Liver (tissue), 9 donors: Measurements from ENCODE around the gene HS1BP3. TPM values are rescaled to one million over a fixed set of nuclear protein-coding genes. Genes with fewer than 3 reads are reported as not detected.

Source experiments
- DNase-seq: peaks from one replicate; pipeline ENCODE4 v3.0.0-alpha.2; 2017; ENCODE audit warnings: low spot score
- H3K27ac ChIP-seq, 2 donors: one replicate each; pipeline ENCODE4 v1.7.0; 2013; ENCODE audit warnings: inconsistent platforms in 2 of 2, low read length in 2 of 2, control low read depth in 1 of 2, low read depth in 1 of 2, mild to moderate bottlenecking in 1 of 2
- H3K27me3 ChIP-seq, 4 donors: one replicate each; pipeline versions ENCODE4 v1.6.1 to v1.7.0; 2013; ENCODE audit warnings: low read length in 3 of 4, inconsistent platforms in 1 of 4, mild to moderate bottlenecking in 1 of 4, moderate library complexity in 1 of 4; ENCODE audit not compliant: control insufficient read depth in 4 of 4, insufficient read depth in 4 of 4
- H3K36me3 ChIP-seq, 4 donors: one replicate each; pipeline versions ENCODE4 v1.6.1 to v1.7.0; 2013; ENCODE audit warnings: low read length in 3 of 4, mild to moderate bottlenecking in 3 of 4, low read depth in 1 of 4, moderate library complexity in 1 of 4; ENCODE audit not compliant: control insufficient read depth in 4 of 4, insufficient read depth in 3 of 4
- H3K4me1 ChIP-seq, 4 donors: one replicate each; pipeline versions ENCODE4 v1.6.1 to v1.7.0; 2013; ENCODE audit warnings: low read length in 3 of 4, mild to moderate bottlenecking in 3 of 4, moderate library complexity in 1 of 4; ENCODE audit not compliant: control insufficient read depth in 4 of 4, insufficient read depth in 4 of 4
- H3K4me3 ChIP-seq, 3 donors: one replicate each; pipeline versions ENCODE4 v1.6.1 to v1.7.0; 2013; ENCODE audit warnings: low read length in 3 of 3, control low read depth in 1 of 3, low read depth in 1 of 3, mild to moderate bottlenecking in 1 of 3
- H3K9ac ChIP-seq, 2 donors: one replicate each; pipeline ENCODE4 v1.7.0; 2013; ENCODE audit warnings: low read length in 2 of 2, mild to moderate bottlenecking in 2 of 2, moderate library complexity in 2 of 2, control low read depth in 1 of 2, low read depth in 1 of 2
- H3K9me3 ChIP-seq, 4 donors: one replicate each; pipeline versions ENCODE4 v1.6.1 to v1.7.0; 2013; ENCODE audit warnings: low read length in 3 of 4; ENCODE audit not compliant: control insufficient read depth in 4 of 4
- ATF3 ChIP-seq: IDR thresholded peaks from 2 replicates; pipeline ENCODE4 v1.6.1; 2016; ENCODE audit warnings: antibody characterized with exemption
- CTCF ChIP-seq: fragments of 150-350 bp; IDR thresholded peaks from 2 replicates; pipeline ENCODE4 v1.5.1; 2017; ENCODE audit warnings: improper control_type of control experiment, low read depth, low read length; ENCODE audit not compliant: missing input control
- EGR1 ChIP-seq, 2 donors: IDR thresholded peaks; 2 replicates each; pipeline ENCODE4 v1.6.1; 2016 to 2018; ENCODE audit warnings: antibody characterized with exemption in 2 of 2, low read depth in 2 of 2
- FOXA1 ChIP-seq: IDR thresholded peaks from 2 replicates; pipeline ENCODE4 v1.6.1; 2016; ENCODE audit warnings: antibody characterized with exemption
- FOXA2 ChIP-seq: IDR thresholded peaks from 2 replicates; pipeline ENCODE4 v1.6.1; 2016; ENCODE audit warnings: antibody characterized with exemption
- GABPA ChIP-seq, 2 donors: IDR thresholded peaks in 1 of 2; conservative IDR thresholded peaks in 1 of 2; 2 replicates each; pipeline ENCODE4 v1.6.1; 2016; ENCODE audit warnings: antibody characterized with exemption in 2 of 2, mild to moderate bottlenecking in 1 of 2, moderate library complexity in 1 of 2
- HNF4A ChIP-seq, 2 donors: conservative IDR thresholded peaks; 2 replicates each; pipeline ENCODE4 v1.6.1; 2016; ENCODE audit warnings: antibody characterized with exemption in 2 of 2, mild to moderate bottlenecking in 2 of 2
- HNF4G ChIP-seq: IDR thresholded peaks from 2 replicates; pipeline ENCODE4 v1.6.1; 2016; ENCODE audit warnings: antibody characterized with exemption
- JUND ChIP-seq, 2 donors: IDR thresholded peaks; 2 replicates each; pipeline ENCODE4 v1.6.1; 2016; ENCODE audit warnings: antibody characterized with exemption in 2 of 2
- MAX ChIP-seq: IDR thresholded peaks from 2 replicates; pipeline ENCODE4 v1.6.1; 2016; ENCODE audit warnings: antibody characterized with exemption
- NR2F2 ChIP-seq: IDR thresholded peaks from 2 replicates; pipeline ENCODE4 v1.6.1; 2016; ENCODE audit warnings: antibody characterized with exemption
- RAD21 ChIP-seq, 2 donors: IDR thresholded peaks; 2 replicates each; pipeline ENCODE4 v1.6.1; 2016; ENCODE audit warnings: antibody characterized with exemption in 2 of 2, mild to moderate bottlenecking in 2 of 2
- REST ChIP-seq: IDR thresholded peaks from 2 replicates; pipeline ENCODE4 v1.6.1; 2016; ENCODE audit warnings: antibody characterized with exemption, mild to moderate bottlenecking
- RXRA ChIP-seq, 2 donors: IDR thresholded peaks; 2 replicates each; pipeline ENCODE4 v1.6.1; 2017 to 2018; ENCODE audit warnings: antibody characterized with exemption in 2 of 2, mild to moderate bottlenecking in 1 of 2
- SP1 ChIP-seq: IDR thresholded peaks from 2 replicates; pipeline ENCODE4 v1.6.1; 2018; ENCODE audit warnings: antibody characterized with exemption, mild to moderate bottlenecking
- YY1 ChIP-seq: IDR thresholded peaks from 2 replicates; pipeline ENCODE4 v1.6.1; 2016; ENCODE audit warnings: antibody characterized with exemption, mild to moderate bottlenecking
- ZBTB33 ChIP-seq: IDR thresholded peaks from 2 replicates; pipeline ENCODE4 v1.6.1; 2016; ENCODE audit warnings: antibody characterized with exemption
- WGBS: extraction: QIAGEN DNeasy Blood & Tissue Kit; methylation state at CpG from one replicate; pipeline ENCODE4 v1.1.7; 2013; 5-methylcytosine and 5-hydroxymethylcytosine counted together
- polyA plus RNA-seq, 2 donors: library from polyadenylated mRNA; stranded (reverse) in 1 of 2; unstranded in 1 of 2; fragments of 200-250 nt in 1 of 2; fragments of >200 nt in 1 of 2; fragmentation: Nextera tagmentation in 1 of 2; extraction: Ambion mirVana in 1 of 2; gene quantifications; one replicate each; pipeline versions ENCODE4 v1.2.1 to v1.2.3, GENCODE V29; 2013 to 2015
- total RNA-seq, 2 donors: library from RNA; depleted of rRNA; stranded (reverse); fragments of >200 nt; gene quantifications; one replicate each; pipeline ENCODE4 v1.2.3, GENCODE V29; 2014
- donor health status: healthy.
- donor health status: healthy.
- donor health status: healthy.
- donor health status: healthy.
- donor health status: healthy.

Gene HS1BP3
- total and polyA plus RNA-seq, 4 donors: 7.7 to 15.4 (median 10.9) TPM

- no peak for DNase-seq
Measured at GRCh38 chr2:20666005-20666303, 15.1 kb upstream of the HS1BP3 start.

GRCh38 chr2:20665243-20666004, 14.5 kb upstream of the HS1BP3 start:
- no peaks in the 10 kb centered on the region for H3K27me3 ChIP-seq
- peaks cover 4 to 31% (median 20%) of the 10 kb centered on the region in 4 donors for H3K4me1 ChIP-seq
- no peaks in the 10 kb centered on the region for H3K36me3 ChIP-seq
- WGBS: 8% methylated on average over 49 of the region's 49 CpGs
- H3K4me3 ChIP-seq: peak overlapping the region; percentile 42 to 71 (median 67)
- DNase-seq: no peak
- peak overlapping the region; percentile 50 to 61 for H3K9ac ChIP-seq
- peak overlapping the region; percentile 84 to 86 for H3K27ac ChIP-seq
- H3K9me3 ChIP-seq: no peaks in the 10 kb centered on the region
- TF ChIP-seq FOXA1 (no peak), GABPA (IDR thresholded peaks at IDR 0.05 in 1 of 2, conservative IDR thresholded peaks at IDR 0.05 in 1 of 2) (no peak), HNF4G (no peak), RAD21 (IDR thresholded peaks at IDR 0.05) (no peak), JUND (IDR thresholded peaks at IDR 0.05) (no peak), REST (no peak), EGR1 (IDR thresholded peaks at IDR 0.05; ENCODE audit: low read depth in 2 of 2) (no peak), MAX (no peak), CTCF (no peak), RXRA (IDR thresholded peaks at IDR 0.05) (no peak), NR2F2 (no peak), ATF3 (no peak), SP1 (no peak), YY1 (no peak), ZBTB33 (no peak), HNF4A (conservative IDR thresholded peaks at IDR 0.05) (no peak)

More at GRCh38 chr2:20666005-20666303, 15.1 kb upstream of the HS1BP3 start:
- H3K36me3 ChIP-seq: no peaks in the 10 kb centered on the region
- H3K9ac ChIP-seq: peak overlapping the region; percentile 50 to 61
- TF ChIP-seq YY1 (no peak), SP1 (no peak), NR2F2 (no peak), CTCF (no peak), FOXA2 (no peak), RXRA (IDR thresholded peaks at IDR 0.05) (no peak), EGR1 (IDR thresholded peaks at IDR 0.05; ENCODE audit: low read depth in 2 of 2) (no peak)
- no peaks in the 10 kb centered on the region for H3K9me3 ChIP-seq
- H3K4me3 ChIP-seq: peak overlapping the region; percentile 42 to 71 (median 67)
- peak overlapping the region; percentile 84 to 86 for H3K27ac ChIP-seq
- 1% methylated on average over 34 of the region's 34 CpGs for WGBS
- H3K4me1 ChIP-seq: peaks cover 4 to 31% (median 20%) of the 10 kb centered on the region in 4 donors
- no peaks in the 10 kb centered on the region for H3K27me3 ChIP-seq
